Measurements from ENCODE around the gene CERKL.

The CERKL gene

DNA sequence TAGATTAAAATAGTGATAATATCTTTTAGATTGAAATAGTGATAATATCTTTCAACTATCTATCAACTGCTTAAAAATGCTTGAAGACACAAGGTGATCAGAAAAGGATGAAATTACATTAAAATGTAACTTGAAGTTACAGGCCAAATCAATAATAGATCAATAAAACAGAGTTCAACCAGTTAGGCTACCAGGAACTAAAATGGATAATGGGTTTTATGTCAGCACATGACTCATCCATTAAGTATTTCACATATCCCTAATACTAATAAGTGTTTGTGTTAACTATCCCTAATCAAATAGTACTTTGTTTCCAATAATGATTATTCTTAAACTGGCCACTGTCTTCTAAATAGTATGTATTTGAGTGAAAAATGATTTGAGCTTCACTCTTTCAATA is 33.7 kb downstream of the CERKL start:
- TF ChIP-seq, protein P1, sequence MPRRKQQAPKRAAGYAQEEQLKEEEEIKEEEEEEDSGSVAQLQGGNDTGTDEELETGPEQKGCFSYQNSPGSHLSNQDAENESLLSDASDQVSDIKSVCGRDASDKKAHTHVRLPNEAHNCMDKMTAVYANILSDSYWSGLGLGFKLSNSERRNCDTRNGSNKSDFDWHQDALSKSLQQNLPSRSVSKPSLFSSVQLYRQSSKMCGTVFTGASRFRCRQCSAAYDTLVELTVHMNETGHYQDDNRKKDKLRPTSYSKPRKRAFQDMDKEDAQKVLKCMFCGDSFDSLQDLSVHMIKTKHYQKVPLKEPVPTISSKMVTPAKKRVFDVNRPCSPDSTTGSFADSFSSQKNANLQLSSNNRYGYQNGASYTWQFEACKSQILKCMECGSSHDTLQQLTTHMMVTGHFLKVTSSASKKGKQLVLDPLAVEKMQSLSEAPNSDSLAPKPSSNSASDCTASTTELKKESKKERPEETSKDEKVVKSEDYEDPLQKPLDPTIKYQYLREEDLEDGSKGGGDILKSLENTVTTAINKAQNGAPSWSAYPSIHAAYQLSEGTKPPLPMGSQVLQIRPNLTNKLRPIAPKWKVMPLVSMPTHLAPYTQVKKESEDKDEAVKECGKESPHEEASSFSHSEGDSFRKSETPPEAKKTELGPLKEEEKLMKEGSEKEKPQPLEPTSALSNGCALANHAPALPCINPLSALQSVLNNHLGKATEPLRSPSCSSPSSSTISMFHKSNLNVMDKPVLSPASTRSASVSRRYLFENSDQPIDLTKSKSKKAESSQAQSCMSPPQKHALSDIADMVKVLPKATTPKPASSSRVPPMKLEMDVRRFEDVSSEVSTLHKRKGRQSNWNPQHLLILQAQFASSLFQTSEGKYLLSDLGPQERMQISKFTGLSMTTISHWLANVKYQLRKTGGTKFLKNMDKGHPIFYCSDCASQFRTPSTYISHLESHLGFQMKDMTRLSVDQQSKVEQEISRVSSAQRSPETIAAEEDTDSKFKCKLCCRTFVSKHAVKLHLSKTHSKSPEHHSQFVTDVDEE (CRISPR knock-in tag; IDR thresholded peaks at IDR 0.05): no peak
- TF ChIP-seq, protein P2, sequence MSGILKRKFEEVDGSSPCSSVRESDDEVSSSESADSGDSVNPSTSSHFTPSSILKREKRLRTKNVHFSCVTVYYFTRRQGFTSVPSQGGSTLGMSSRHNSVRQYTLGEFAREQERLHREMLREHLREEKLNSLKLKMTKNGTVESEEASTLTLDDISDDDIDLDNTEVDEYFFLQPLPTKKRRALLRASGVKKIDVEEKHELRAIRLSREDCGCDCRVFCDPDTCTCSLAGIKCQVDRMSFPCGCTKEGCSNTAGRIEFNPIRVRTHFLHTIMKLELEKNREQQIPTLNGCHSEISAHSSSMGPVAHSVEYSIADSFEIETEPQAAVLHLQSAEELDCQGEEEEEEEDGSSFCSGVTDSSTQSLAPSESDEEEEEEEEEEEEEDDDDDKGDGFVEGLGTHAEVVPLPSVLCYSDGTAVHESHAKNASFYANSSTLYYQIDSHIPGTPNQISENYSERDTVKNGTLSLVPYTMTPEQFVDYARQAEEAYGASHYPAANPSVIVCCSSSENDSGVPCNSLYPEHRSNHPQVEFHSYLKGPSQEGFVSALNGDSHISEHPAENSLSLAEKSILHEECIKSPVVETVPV (CRISPR knock-in tag; IDR thresholded peaks at IDR 0.05): no peak
- TF ChIP-seq GLIS3 (CRISPR knock-in tag; IDR thresholded peaks at IDR 0.05): no peak
- TF ChIP-seq ZFP30 (CRISPR knock-in tag; IDR thresholded peaks at IDR 0.05): no peak
- no peak for TF ChIP-seq PPARA (CRISPR knock-in tag; IDR thresholded peaks at IDR 0.05; ENCODE audit: borderline replicate concordance)
- no peak for TF ChIP-seq ZNF70 (CRISPR knock-in tag; IDR thresholded peaks at IDR 0.05)
- no peak for TF ChIP-seq ESRRG (CRISPR knock-in tag; IDR thresholded peaks at IDR 0.05)
- TF ChIP-seq, protein P3, sequence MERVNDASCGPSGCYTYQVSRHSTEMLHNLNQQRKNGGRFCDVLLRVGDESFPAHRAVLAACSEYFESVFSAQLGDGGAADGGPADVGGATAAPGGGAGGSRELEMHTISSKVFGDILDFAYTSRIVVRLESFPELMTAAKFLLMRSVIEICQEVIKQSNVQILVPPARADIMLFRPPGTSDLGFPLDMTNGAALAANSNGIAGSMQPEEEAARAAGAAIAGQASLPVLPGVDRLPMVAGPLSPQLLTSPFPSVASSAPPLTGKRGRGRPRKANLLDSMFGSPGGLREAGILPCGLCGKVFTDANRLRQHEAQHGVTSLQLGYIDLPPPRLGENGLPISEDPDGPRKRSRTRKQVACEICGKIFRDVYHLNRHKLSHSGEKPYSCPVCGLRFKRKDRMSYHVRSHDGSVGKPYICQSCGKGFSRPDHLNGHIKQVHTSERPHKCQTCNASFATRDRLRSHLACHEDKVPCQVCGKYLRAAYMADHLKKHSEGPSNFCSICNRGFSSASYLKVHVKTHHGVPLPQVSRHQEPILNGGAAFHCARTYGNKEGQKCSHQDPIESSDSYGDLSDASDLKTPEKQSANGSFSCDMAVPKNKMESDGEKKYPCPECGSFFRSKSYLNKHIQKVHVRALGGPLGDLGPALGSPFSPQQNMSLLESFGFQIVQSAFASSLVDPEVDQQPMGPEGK (CRISPR knock-in tag; IDR thresholded peaks at IDR 0.05; ENCODE audit: borderline replicate concordance): no peak
- TF ChIP-seq ZNF8 (CRISPR knock-in tag; IDR thresholded peaks at IDR 0.05): no peak
- TF ChIP-seq OSR1 (CRISPR knock-in tag; IDR thresholded peaks at IDR 0.05): no peak
- no peak for TF ChIP-seq TOX (CRISPR knock-in tag; IDR thresholded peaks at IDR 0.05; ENCODE audit: borderline replicate concordance)
- TF ChIP-seq, protein P4, sequence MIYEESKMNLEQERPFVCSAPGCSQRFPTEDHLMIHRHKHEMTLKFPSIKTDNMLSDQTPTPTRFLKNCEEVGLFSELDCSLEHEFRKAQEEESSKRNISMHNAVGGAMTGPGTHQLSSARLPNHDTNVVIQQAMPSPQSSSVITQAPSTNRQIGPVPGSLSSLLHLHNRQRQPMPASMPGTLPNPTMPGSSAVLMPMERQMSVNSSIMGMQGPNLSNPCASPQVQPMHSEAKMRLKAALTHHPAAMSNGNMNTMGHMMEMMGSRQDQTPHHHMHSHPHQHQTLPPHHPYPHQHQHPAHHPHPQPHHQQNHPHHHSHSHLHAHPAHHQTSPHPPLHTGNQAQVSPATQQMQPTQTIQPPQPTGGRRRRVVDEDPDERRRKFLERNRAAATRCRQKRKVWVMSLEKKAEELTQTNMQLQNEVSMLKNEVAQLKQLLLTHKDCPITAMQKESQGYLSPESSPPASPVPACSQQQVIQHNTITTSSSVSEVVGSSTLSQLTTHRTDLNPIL (CRISPR knock-in tag; IDR thresholded peaks at IDR 0.05; ENCODE audit: low read depth): no peak
- no peak for TF ChIP-seq SNAI2 (CRISPR knock-in tag; IDR thresholded peaks at IDR 0.05)
- no peak for TF ChIP-seq ZNF565 (CRISPR knock-in tag; conservative IDR thresholded peaks at IDR 0.05; ENCODE audit: low read depth)
- no peak for TF ChIP-seq ZFP3 (CRISPR knock-in tag; IDR thresholded peaks at IDR 0.05)
- TF ChIP-seq BACH2 (CRISPR knock-in tag; IDR thresholded peaks at IDR 0.05; ENCODE audit: borderline replicate concordance): no peak
- no peak for TF ChIP-seq TCF4 (CRISPR knock-in tag; IDR thresholded peaks at IDR 0.05; ENCODE audit: borderline replicate concordance)
- TF ChIP-seq ZC3H10 (CRISPR knock-in tag; IDR thresholded peaks at IDR 0.05): no peak
- TF ChIP-seq ARNTL (CRISPR knock-in tag; IDR thresholded peaks at IDR 0.05; ENCODE audit: borderline replicate concordance, low read depth): no peak
- ATAC-seq: no peak

DNA sequence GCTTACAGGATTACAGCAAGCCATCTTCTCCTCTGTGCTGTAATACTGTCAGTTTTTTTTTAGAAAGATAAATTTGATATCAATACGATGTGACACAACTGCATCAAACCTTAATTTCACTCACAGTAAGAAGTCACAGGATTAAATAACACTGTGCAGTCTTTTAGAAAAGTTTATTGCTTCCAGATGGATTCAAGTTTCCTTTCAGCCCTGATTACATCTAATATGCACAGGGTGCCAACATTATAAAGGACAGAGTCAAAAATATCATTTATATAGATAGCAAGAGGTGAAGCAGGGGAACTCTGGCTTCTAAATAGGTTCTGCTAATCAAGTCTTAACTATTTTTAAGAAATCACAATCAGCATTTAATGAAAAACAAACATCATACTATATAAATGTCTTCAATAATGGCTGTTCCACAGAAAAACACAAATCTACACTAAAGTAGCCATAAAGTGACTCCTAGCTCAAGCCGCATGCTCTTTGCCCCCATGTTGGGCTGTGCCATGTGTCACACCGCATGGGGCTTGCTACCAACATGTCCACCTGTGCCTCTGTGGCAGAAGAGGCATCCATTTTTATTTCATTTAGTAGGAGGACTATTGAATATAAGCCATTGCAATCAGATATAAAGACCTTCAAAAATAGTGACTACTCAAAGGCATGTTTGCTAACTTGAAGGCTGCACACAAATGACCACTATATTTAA is 35.0 kb downstream of the CERKL start:
- TF ChIP-seq TCF4 (CRISPR knock-in tag; IDR thresholded peaks at IDR 0.05; ENCODE audit: borderline replicate concordance): peak; percentile 58
- TF ChIP-seq RARB (CRISPR knock-in tag; IDR thresholded peaks at IDR 0.05): no peak
- no peak for TF ChIP-seq BACH2 (CRISPR knock-in tag; IDR thresholded peaks at IDR 0.05; ENCODE audit: borderline replicate concordance)
- 0 out of 2 replicates have a peak, but pooled peaks have one; percentile 16 for TF ChIP-seq ISL1 (CRISPR knock-in tag; IDR thresholded peaks at IDR 0.05)
- ATAC-seq: peak; percentile 75

DNA sequence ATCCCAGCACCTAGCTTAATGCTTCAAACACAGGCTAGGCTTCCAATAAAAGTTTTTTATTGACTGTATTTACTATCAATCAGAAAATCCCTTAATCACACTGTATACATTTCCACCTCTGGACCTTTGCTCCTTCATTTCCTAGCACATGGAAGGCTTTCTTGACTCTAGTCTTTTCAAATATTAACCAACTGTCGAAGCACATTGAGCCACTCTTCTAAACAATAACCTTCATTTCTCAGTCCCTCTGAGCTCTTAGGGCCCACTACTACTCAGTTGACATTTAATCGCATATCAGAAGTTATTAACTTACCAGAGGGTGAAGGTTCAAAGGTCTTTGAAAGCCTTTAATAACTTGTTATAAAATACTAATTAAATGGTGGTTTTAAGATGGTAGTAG is 37.4 kb downstream of the CERKL start:
- no peak for TF ChIP-seq ESRRG (CRISPR knock-in tag; IDR thresholded peaks at IDR 0.05)
- TF ChIP-seq ARNTL (CRISPR knock-in tag; IDR thresholded peaks at IDR 0.05; ENCODE audit: borderline replicate concordance, low read depth): no peak
- TF ChIP-seq ZFP30 (CRISPR knock-in tag; IDR thresholded peaks at IDR 0.05): no peak

DNA sequence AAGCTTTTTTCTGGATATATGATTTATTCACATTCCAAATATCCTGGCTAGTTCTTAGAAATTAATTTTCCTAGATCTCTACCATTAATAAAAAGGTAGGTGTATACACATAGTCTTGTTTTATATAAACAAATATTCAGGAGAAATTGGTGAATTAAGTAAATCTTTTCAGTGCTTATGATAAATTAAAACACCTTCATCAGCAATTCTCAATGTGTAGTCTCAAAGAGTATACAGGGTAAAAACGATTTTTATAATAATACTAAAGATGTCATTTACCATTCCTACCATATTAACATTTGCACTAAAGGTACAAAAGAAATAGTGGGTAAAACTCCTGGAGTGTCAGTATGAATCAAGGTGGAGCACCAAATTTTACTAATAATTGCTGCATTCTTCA is 40.2 kb downstream of the CERKL start:
- ATAC-seq: no peak

More for the DNA sequence above, 37.4 kb downstream of the CERKL start:
- no peak for ATAC-seq

More for the DNA sequence above, 40.2 kb downstream of the CERKL start:
- TF ChIP-seq BACH2 (CRISPR knock-in tag; IDR thresholded peaks at IDR 0.05; ENCODE audit: borderline replicate concordance) (no peak), TCF4 (CRISPR knock-in tag; IDR thresholded peaks at IDR 0.05; ENCODE audit: borderline replicate concordance) (no peak), CSDC2 (CRISPR knock-in tag; IDR thresholded peaks at IDR 0.05) (no peak), PPARA (CRISPR knock-in tag; IDR thresholded peaks at IDR 0.05; ENCODE audit: borderline replicate concordance) (no peak), ZFP30 (CRISPR knock-in tag; IDR thresholded peaks at IDR 0.05) (no peak), ZFP3 (CRISPR knock-in tag; IDR thresholded peaks at IDR 0.05) (no peak), ZNF8 (CRISPR knock-in tag; IDR thresholded peaks at IDR 0.05) (no peak), ZNF565 (CRISPR knock-in tag; conservative IDR thresholded peaks at IDR 0.05; ENCODE audit: low read depth) (no peak), ZNF70 (CRISPR knock-in tag; IDR thresholded peaks at IDR 0.05) (no peak)
- TF ChIP-seq, protein P4 (CRISPR knock-in tag; IDR thresholded peaks at IDR 0.05; ENCODE audit: low read depth): no peak

All from SK-N-SH treated with all-trans-retinoic acid at 6 μM for 48 hours (cell line).